IMR-90 (cell line): ENCODE results near the gene CHMP1A. TPM values are rescaled to one million over a fixed set of nuclear protein-coding genes. Genes with fewer than 3 reads are reported as not detected.
A peak's percentile ranks its signal among the peaks of the same experiment; 100 is the strongest.

Experiments used
- ATAC-seq: fragments of 200-7000 bp; cut with Tn5 transposase; 2 replicates; pipeline ENCODE4 v1.9.1; 2020; ENCODE audit warnings: low read depth, mild to moderate bottlenecking, moderate library complexity
- BruUV-seq: library from RNA; stranded (reverse); fragments of 400-500 nt; replicated peaks from 2 replicates; lab custom pipeline; 2021; lab: Mats Ljungman, UMichigan
- CTCF ChIA-PET: fragments of 300-600 bp; formaldehyde crosslinking; extraction: SDS; loops from one replicate; lab custom pipeline; 2021; ENCODE audit warnings: antibody characterized with exemption; lab: Yijun Ruan, JAX
- POLR2A ChIA-PET: fragments of 300-600 bp; sonication (Branson Sonifier 250); formaldehyde crosslinking; loops from one replicate; lab custom pipeline; 2022; ENCODE audit warnings: antibody characterized with exemption; ENCODE audit not compliant: unreplicated experiment; lab: Charles Lee
- DNase-seq: peaks from one replicate; pipeline ENCODE4 v3.0.0; 2013
- H2AFZ ChIP-seq: replicated peaks from 2 replicates; pipeline ENCODE3; 2013; ENCODE audit warnings: low read length, mild to moderate bottlenecking; ENCODE audit not compliant: poor library complexity
- H2AK5ac ChIP-seq: 2 replicates; pipeline ENCODE4 v1.6.1; 2013; ENCODE audit warnings: low read depth, low read length, inconsistent platforms
- H2AK9ac ChIP-seq: replicated peaks from 2 replicates; pipeline ENCODE3; 2013; ENCODE audit warnings: mild to moderate bottlenecking, low read depth, low read length, moderate library complexity; ENCODE audit not compliant: poor library complexity
- H2BK120ac ChIP-seq: 2 replicates; pipeline ENCODE4 v1.6.1; 2013; ENCODE audit warnings: low read depth, low read length, inconsistent platforms
- H2BK15ac ChIP-seq: 3 replicates; pipeline ENCODE4 v1.6.1; 2013; ENCODE audit warnings: low read depth, low read length, inconsistent platforms
- H2BK20ac ChIP-seq: 2 replicates; pipeline ENCODE4 v1.6.1; 2013; ENCODE audit warnings: low read depth, mild to moderate bottlenecking, inconsistent platforms, low read length, moderate library complexity
- H2BK5ac ChIP-seq: 2 replicates; pipeline ENCODE4 v1.6.1; 2013; ENCODE audit warnings: mild to moderate bottlenecking, low read depth, low read length, inconsistent platforms; ENCODE audit not compliant: poor library complexity, severe bottlenecking
- H3K14ac ChIP-seq: replicated peaks from 2 replicates; pipeline ENCODE4 v1.6.1; 2013; ENCODE audit warnings: low read depth, low read length, inconsistent platforms
- H3K18ac ChIP-seq: 2 replicates; pipeline ENCODE4 v1.6.1; 2013; ENCODE audit warnings: low read depth, low read length, control low read depth
- H3K23ac ChIP-seq: 2 replicates; pipeline ENCODE4 v1.6.1; 2013; ENCODE audit warnings: low read depth, low read length, inconsistent platforms
- H3K27ac ChIP-seq: 2 replicates; pipeline ENCODE4 v1.5.1; 2013; ENCODE audit warnings: mild to moderate bottlenecking, control low read depth, low read length; ENCODE audit not compliant: insufficient read depth
- H3K27me3 ChIP-seq: 2 replicates; pipeline ENCODE4 v1.6.1; 2013; ENCODE audit warnings: low read length; ENCODE audit not compliant: control insufficient read depth, insufficient read depth
- H3K36me3 ChIP-seq: 2 replicates; pipeline ENCODE4 v1.6.1; 2013; ENCODE audit warnings: low read length, mixed read lengths; ENCODE audit not compliant: control insufficient read depth, insufficient read depth
- H3K4ac ChIP-seq: 2 replicates; pipeline ENCODE4 v1.6.1; 2013; ENCODE audit warnings: low read depth, low read length, inconsistent platforms
- H3K4me1 ChIP-seq: 2 replicates; pipeline ENCODE4 v1.6.1; 2013; ENCODE audit warnings: low read length, mixed read lengths; ENCODE audit not compliant: control insufficient read depth, insufficient read depth
- H3K4me2 ChIP-seq: 2 replicates; pipeline ENCODE4 v1.6.1; 2013; ENCODE audit warnings: low read depth, mild to moderate bottlenecking, control low read depth, low read length, moderate library complexity
- H3K4me3 ChIP-seq: 2 replicates; pipeline ENCODE4 v1.5.1; 2013; ENCODE audit warnings: low read depth, mild to moderate bottlenecking, control low read depth, low read length, moderate library complexity; ENCODE audit not compliant: insufficient read depth
- H3K56ac ChIP-seq: 2 replicates; pipeline ENCODE4 v1.6.1; 2013; ENCODE audit warnings: low read length, inconsistent platforms; ENCODE audit not compliant: insufficient read depth; ENCODE audit errors: extremely low read depth
- H3K79me1 ChIP-seq, 2 experiments: 2 replicates each; pipeline ENCODE4 v1.6.1; 2013; ENCODE audit warnings: low read length in 2 of 2, inconsistent platforms in 1 of 2, low read depth in 1 of 2
- H3K9ac ChIP-seq: 2 replicates; pipeline ENCODE4 v1.6.1; 2013; ENCODE audit warnings: low read depth, low read length, control low read depth
- H3K9me1 ChIP-seq: 2 replicates; pipeline ENCODE4 v1.6.1; 2013; ENCODE audit warnings: low read length, inconsistent platforms; ENCODE audit not compliant: insufficient read depth
- H3K9me3 ChIP-seq: 2 replicates; pipeline ENCODE4 v1.6.1; 2013; ENCODE audit warnings: low read length; ENCODE audit not compliant: control insufficient read depth, insufficient read depth
- H4K20me1 ChIP-seq: 2 replicates; pipeline ENCODE4 v1.6.1; 2013; ENCODE audit warnings: low read length, inconsistent platforms; ENCODE audit not compliant: insufficient read depth
- H4K5ac ChIP-seq: 2 replicates; pipeline ENCODE4 v1.6.1; 2013; ENCODE audit warnings: mild to moderate bottlenecking, low read depth, low read length, control low read depth
- H4K8ac ChIP-seq, 2 experiments: 2 replicates each; pipeline ENCODE4 v1.6.1; 2013; ENCODE audit warnings: low read depth in 2 of 2, low read length in 2 of 2, control low read depth in 1 of 2, inconsistent platforms in 1 of 2
- H4K91ac ChIP-seq: 2 replicates; pipeline ENCODE4 v1.6.1; 2013; ENCODE audit warnings: low read depth, low read length, inconsistent platforms; ENCODE audit not compliant: insufficient read depth
- MAFK ChIP-seq: IDR thresholded peaks from 2 replicates; pipeline ENCODE4 v1.6.1; 2012; ENCODE audit warnings: low read depth, low read length, improper control_type of control experiment
- MXI1 ChIP-seq: IDR thresholded peaks from 2 replicates; pipeline ENCODE4 v1.6.1; 2012; ENCODE audit warnings: low read depth, mild to moderate bottlenecking, low read length, moderate library complexity, borderline replicate concordance
- RCOR1 ChIP-seq: IDR thresholded peaks from 2 replicates; pipeline ENCODE4 v1.6.1; 2012; ENCODE audit warnings: mild to moderate bottlenecking, low read length, improper control_type of control experiment; ENCODE audit not compliant: insufficient replicate concordance
- WGBS, 2 experiments: methylation state at CpG; one replicate each; pipeline versions ENCODE4 v1.1.5 to v1.1.7; 2013; ENCODE audit warnings: missing lambda C conversion rate in 2 of 2; ENCODE audit not compliant: insufficient read length in 1 of 2; ENCODE audit errors: extremely low coverage in 2 of 2; 5-methylcytosine and 5-hydroxymethylcytosine counted together
- dilution Hi-C: fragments of 300-500 bp; cut with HindIII; formaldehyde crosslinking; loops from one replicate; pipeline ENCODE4 v1.14.3; 2018; ENCODE audit warnings: low sequenced_read_pairs; ENCODE audit not compliant: unreplicated experiment
- in situ Hi-C: fragments of 300-500 bp; cut with MboI; formaldehyde crosslinking; loops from 3 replicates; pipeline ENCODE4 v1.14.3; 2019; ENCODE audit warnings: low sequenced_read_pairs, inconsistent platforms, mixed read lengths
- intact Hi-C: fragments of 100-400 bp; cut with micrococcal nuclease; formaldehyde crosslinking; loops from 2 replicates; pipeline ENCODE4 v1.10.0; 2022
- polyA plus RNA-seq, 3 experiments: library from polyadenylated mRNA; depleted of rRNA; stranded (reverse); fragments of >200 nt; gene quantifications; 2 replicates each; pipeline ENCODE4 v1.2.3, GENCODE V29; 2012; ENCODE audit warnings: low replicate concordance in 1 of 3
- total RNA-seq: library from RNA; depleted of rRNA; stranded (reverse); fragments of >200 nt; gene quantifications from 2 replicates; pipeline ENCODE4 v1.2.3, GENCODE V29; 2012

Gene CHMP1A
- total and polyA plus RNA-seq, 2 of the 4 experiments (the other 2 are of a cell fraction) = 97.3 to 99.8 TPM

GRCh38 chr16:89705006-89705405, 47.5 kb upstream of the CHMP1A start:
- Histone ChIP-seq H3K4ac (no peak overlapping the region), H3K9ac (no peak overlapping the region), H2BK15ac (no peak overlapping the region), H4K20me1 (peaks cover 8% of the 10 kb centered on the region), H4K91ac (no peak overlapping the region), H3K4me3 (no peak overlapping the region), H4K8ac (no peak overlapping the region), H2BK20ac (no peak overlapping the region), H2AFZ (peak overlapping the region; percentile 8), H3K9me1 (no peaks in the 10 kb centered on the region), H3K9me3 (no peaks in the 10 kb centered on the region), H3K27me3 (no peaks in the 10 kb centered on the region), H3K36me3 (peaks cover 12% of the 10 kb centered on the region; the same call in 1 of the 2 replicates), H3K4me2 (no peak overlapping the region), H2BK120ac (no peak overlapping the region), H3K18ac (no peak overlapping the region), H3K4me1 (peaks cover 10% of the 10 kb centered on the region), H3K14ac (no peak overlapping the region), H3K23ac (no peak overlapping the region), H2AK5ac (peak overlapping the region; percentile 2; the same call in 1 of the 2 replicates), H3K79me1 (peaks cover 5 to 8% of the 10 kb centered on the region in 2 experiments; a peak in 2 of 4 replicates), H3K56ac (no peak overlapping the region), H2AK9ac (peak overlapping the region; percentile 55), H3K27ac (no peak overlapping the region), H4K5ac (no peak overlapping the region), H2BK5ac (no peak overlapping the region)
- intact Hi-C loops (no loop called here), dilution Hi-C loops (no loop called here), in situ Hi-C loops (no loop called here)
- CTCF ChIA-PET = interaction anchor here (1.3 kb wide), 1 partner anchor 10 kb away, joined by 6 read pairs; no protein-coding TSS in a partner anchor
- DNase-seq (no peak), ATAC-seq (no peak)
- no peak for TF ChIP-seq RCOR1
- no peak for TF ChIP-seq MAFK
- no peak for TF ChIP-seq MXI1
- POLR2A ChIA-PET = no interaction called here
- WGBS, 2 experiments = 87% methylated on average over 7 of the region's 15 CpGs; no CpG with 5 or more reads in 1 of the 2 experiments
- BruUV-seq = no TSS peak
